C4-2B (cell line): ENCODE results near the gene CTSD.

Experiments used
- ZFX ChIP-seq: fragments of 450-650 bp; IDR thresholded peaks from 2 replicates; pipeline ENCODE4 v1.6.1; 2017
- TF ChIP-seq, protein P1 (sequence below): fragments of 450-650 bp; conservative IDR thresholded peaks from 2 replicates; pipeline ENCODE4 v1.5.1; 2017; ENCODE audit warnings: mild to moderate bottlenecking

DNA sequence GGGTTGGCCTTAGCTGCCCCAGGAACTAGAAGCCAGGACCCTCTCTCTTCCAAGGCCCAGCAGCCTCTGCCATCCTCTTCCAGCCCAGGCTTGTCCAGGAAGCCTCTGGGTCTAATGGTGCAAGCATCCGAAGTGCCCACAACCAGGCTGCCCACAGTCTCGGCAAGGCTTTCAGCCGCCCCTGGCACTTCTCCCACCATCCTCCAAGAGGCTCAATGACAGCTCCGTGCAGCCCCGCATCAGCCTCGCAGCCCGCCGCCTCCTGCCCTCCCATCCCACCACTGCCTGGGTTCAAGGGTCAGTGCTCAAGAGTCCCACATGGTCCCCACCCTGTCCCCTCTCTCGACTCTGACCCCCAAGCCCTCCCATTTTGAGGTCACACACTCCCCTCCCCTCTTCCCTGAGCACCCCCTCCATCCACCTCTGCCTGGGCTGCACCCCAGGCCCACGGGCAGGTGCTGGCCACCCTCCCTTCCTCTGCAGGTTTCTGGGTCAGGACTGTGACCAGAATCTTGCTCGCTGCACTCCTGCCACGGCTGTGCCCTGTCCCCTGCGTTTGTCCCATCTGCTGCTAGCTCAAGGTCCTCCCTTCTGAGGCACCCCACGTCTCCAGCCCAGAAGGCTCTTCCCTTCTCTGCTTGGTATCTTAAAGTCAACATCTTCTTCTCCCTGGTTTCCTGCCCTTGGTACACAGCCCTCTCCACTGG is 30.6 kb downstream of the CTSD start:
- TF ChIP-seq, protein P1, sequence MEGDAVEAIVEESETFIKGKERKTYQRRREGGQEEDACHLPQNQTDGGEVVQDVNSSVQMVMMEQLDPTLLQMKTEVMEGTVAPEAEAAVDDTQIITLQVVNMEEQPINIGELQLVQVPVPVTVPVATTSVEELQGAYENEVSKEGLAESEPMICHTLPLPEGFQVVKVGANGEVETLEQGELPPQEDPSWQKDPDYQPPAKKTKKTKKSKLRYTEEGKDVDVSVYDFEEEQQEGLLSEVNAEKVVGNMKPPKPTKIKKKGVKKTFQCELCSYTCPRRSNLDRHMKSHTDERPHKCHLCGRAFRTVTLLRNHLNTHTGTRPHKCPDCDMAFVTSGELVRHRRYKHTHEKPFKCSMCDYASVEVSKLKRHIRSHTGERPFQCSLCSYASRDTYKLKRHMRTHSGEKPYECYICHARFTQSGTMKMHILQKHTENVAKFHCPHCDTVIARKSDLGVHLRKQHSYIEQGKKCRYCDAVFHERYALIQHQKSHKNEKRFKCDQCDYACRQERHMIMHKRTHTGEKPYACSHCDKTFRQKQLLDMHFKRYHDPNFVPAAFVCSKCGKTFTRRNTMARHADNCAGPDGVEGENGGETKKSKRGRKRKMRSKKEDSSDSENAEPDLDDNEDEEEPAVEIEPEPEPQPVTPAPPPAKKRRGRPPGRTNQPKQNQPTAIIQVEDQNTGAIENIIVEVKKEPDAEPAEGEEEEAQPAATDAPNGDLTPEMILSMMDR, result no peak
- TF ChIP-seq ZFX, result no peak
